Neural progenitor cell (in vitro differentiated cells): ENCODE results near the gene ZNF322. TPM values are rescaled to one million over a fixed set of nuclear protein-coding genes. Genes with fewer than 3 reads are reported as not detected.

Source experiments
- DNase-seq: peaks from one replicate; pipeline ENCODE4 v3.0.0-alpha.2; 2016; ENCODE audit warnings: low spot score
- H2AFZ ChIP-seq: fragments of 200-600 bp; sonication (generic); replicated peaks from 2 replicates; pipeline ENCODE4 v1.6.1; 2016; ENCODE audit warnings: antibody characterized with exemption
- H3F3A ChIP-seq: fragments of 200-600 bp; sonication (generic); 2 replicates; pipeline ENCODE4 v1.6.1; 2016; ENCODE audit warnings: antibody characterized with exemption, low read depth
- H3K27ac ChIP-seq: fragments of 200-600 bp; sonication (generic); 2 replicates; pipeline ENCODE4 v1.5.1; 2016; ENCODE audit warnings: mild to moderate bottlenecking
- H3K27me3 ChIP-seq: fragments of 200-600 bp; sonication (generic); 2 replicates; pipeline ENCODE4 v1.6.1; 2016; ENCODE audit warnings: mild to moderate bottlenecking, moderate library complexity
- H3K36me3 ChIP-seq: fragments of 200-600 bp; sonication (generic); 2 replicates; pipeline ENCODE4 v1.5.1; 2016
- H3K4me1 ChIP-seq: fragments of 200-600 bp; sonication (generic); 2 replicates; pipeline ENCODE4 v1.6.1; 2016; ENCODE audit warnings: mixed run types
- H3K4me2 ChIP-seq: fragments of 200-600 bp; sonication (generic); 2 replicates; pipeline ENCODE4 v1.6.1; 2016
- H3K4me3 ChIP-seq: fragments of 200-600 bp; sonication (generic); 2 replicates; pipeline ENCODE4 v1.5.1; 2016
- H3K79me2 ChIP-seq: fragments of 200-600 bp; sonication (generic); 2 replicates; pipeline ENCODE4 v1.6.1; 2016; ENCODE audit warnings: low read depth
- H3K9ac ChIP-seq: fragments of 200-600 bp; sonication (generic); 2 replicates; pipeline ENCODE4 v1.6.1; 2016
- H3K9me3 ChIP-seq: fragments of 200-600 bp; sonication (generic); 2 replicates; pipeline ENCODE4 v1.5.1; 2016; ENCODE audit warnings: low read depth
- H4K20me1 ChIP-seq: fragments of 200-600 bp; sonication (generic); 2 replicates; pipeline ENCODE4 v1.6.1; 2016; ENCODE audit warnings: low read depth
- H3K27ac Mint-ChIP-seq: 3 replicates; pipeline ENCODE4 v1.8.0; 2021; ENCODE audit warnings: mixed read lengths
- H3K27me3 Mint-ChIP-seq: 2 replicates; pipeline ENCODE4 v1.8.0; 2022; ENCODE audit warnings: low read depth, mild to moderate bottlenecking, inconsistent platforms, moderate library complexity, mixed read lengths; ENCODE audit not compliant: insufficient read depth
- H3K36me3 Mint-ChIP-seq: 3 replicates; pipeline ENCODE4 v1.8.0; 2021; ENCODE audit warnings: mixed read lengths
- H3K4me1 Mint-ChIP-seq: 3 replicates; pipeline ENCODE4 v1.8.0; 2021; ENCODE audit warnings: mixed read lengths
- H3K4me3 Mint-ChIP-seq: 3 replicates; pipeline ENCODE4 v1.8.0; 2021; ENCODE audit warnings: mild to moderate bottlenecking, moderate library complexity, mixed read lengths
- H3K9me3 Mint-ChIP-seq: 3 replicates; pipeline ENCODE4 v1.8.0; 2020; ENCODE audit warnings: mixed read lengths
- CTCF ChIP-seq: fragments of 200-600 bp; sonication (generic); IDR thresholded peaks from 2 replicates; pipeline ENCODE4 v1.5.1; 2017; ENCODE audit warnings: antibody characterized with exemption, mild to moderate bottlenecking
- EZH2 ChIP-seq: fragments of 200-600 bp; sonication (generic); IDR thresholded peaks from 2 replicates; pipeline ENCODE4 v1.6.1; 2017; ENCODE audit warnings: antibody characterized with exemption, mild to moderate bottlenecking, moderate library complexity
- EZH2phosphoT487 ChIP-seq: fragments of 200-600 bp; sonication (generic); IDR thresholded peaks from 2 replicates; pipeline ENCODE4 v1.6.1; 2017; ENCODE audit warnings: antibody characterized with exemption
- total RNA-seq: library from RNA; depleted of rRNA; stranded (reverse); fragments of >200 nt; gene quantifications from 2 replicates; pipeline ENCODE4 v1.2.3, GENCODE V29; 2015; ENCODE audit warnings: low replicate concordance

The ZNF322 gene
- total RNA-seq, 1 donor from 2014 or later = 54.8 TPM

- H3K4me2 ChIP-seq = no peak overlapping the region
- H3K9me3 ChIP-seq = no peaks in the 10 kb centered on the region
- DNase-seq = no peak
- no peaks in the 10 kb centered on the region for H4K20me1 ChIP-seq
- TF ChIP-seq EZH2 = no peak
- TF ChIP-seq EZH2phosphoT487 = no peak
- no peak for TF ChIP-seq CTCF
- peaks cover 58% of the 10 kb centered on the region for H3K27me3 ChIP-seq
- Mint-ChIP-seq H3K27ac (no peak overlapping the region), H3K27me3 (peaks cover 15% of the 10 kb centered on the region), H3K4me1 (peaks cover 2% of the 10 kb centered on the region), H3K9me3 (no peaks in the 10 kb centered on the region), H3K4me3 (no peak overlapping the region), H3K36me3 (no peaks in the 10 kb centered on the region)
- H3K4me1 ChIP-seq = peaks cover under 1% of the 10 kb centered on the region
- peaks cover 6% of the 10 kb centered on the region for H3F3A ChIP-seq
- no peak overlapping the region for H3K4me3 ChIP-seq
- no peaks in the 10 kb centered on the region for H3K79me2 ChIP-seq
- no peak overlapping the region for H2AFZ ChIP-seq
- H3K36me3 ChIP-seq = no peaks in the 10 kb centered on the region
- H3K27ac ChIP-seq = no peak overlapping the region
- H3K9ac ChIP-seq = no peak overlapping the region
These were observed 70.6 kb downstream of the ZNF322 start for GRCh38 chr6:26588965-26589364.

Other genes starting within 250 kb of the ZNF322 start
- gene BTN3A3, start 219.2 kb downstream of the ZNF322 start, total RNA-seq = 0.13 and 2.9 TPM in 2 replicates
- gene BTN2A1, start 201.8 kb downstream of the ZNF322 start, total RNA-seq = 11.6 and 14.2 TPM in 2 replicates
- not detected in 2 replicates for gene BTN1A1, start 159.4 kb downstream of the ZNF322 start, total RNA-seq
- gene HMGN4, start 121.4 kb downstream of the ZNF322 start, total RNA-seq = 81.8 and 86.8 TPM in 2 replicates
- gene ABT1, start 62.8 kb downstream of the ZNF322 start, total RNA-seq = 13.1 and 17.3 TPM in 2 replicates